D721Med (cell line): Measurements from ENCODE around the gene ZNF366.

Source experiments
- DNase-seq: peaks from one replicate; pipeline ENCODE4 v3.0.0; 2011; ENCODE audit warnings: low spot score; ENCODE audit not compliant: insufficient read length
- FAIRE-seq: peaks from 2 replicates; lab custom pipeline; 2011; peaks lifted over from hg19 to GRCh38; lab: Jason Lieb, UNC
- CTCF ChIP-seq: IDR thresholded peaks from 2 replicates; pipeline ENCODE4 v1.5.1; 2012; ENCODE audit warnings: mild to moderate bottlenecking, control low read depth; ENCODE audit not compliant: insufficient read depth; ENCODE audit errors: missing control alignments

ZNF366 gene

DNA sequence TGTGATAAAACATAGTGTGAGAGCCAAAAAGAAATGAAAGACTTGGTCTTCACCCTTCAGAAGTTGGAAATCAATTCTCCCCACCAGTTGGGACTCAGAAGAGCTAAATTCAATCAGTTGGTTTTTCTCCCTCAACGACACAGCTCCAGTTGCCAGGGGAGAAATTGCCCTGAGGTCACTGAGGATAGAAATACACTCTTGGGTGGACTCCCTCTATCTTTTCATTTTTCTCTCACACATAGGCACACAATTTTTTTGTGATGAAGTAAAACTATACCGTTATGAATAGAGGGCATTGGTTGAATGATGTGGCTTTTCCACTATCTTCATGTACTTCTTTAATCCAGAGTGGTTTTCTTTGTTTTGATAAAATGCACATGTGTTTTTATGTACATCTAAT is 80.2 kb downstream of the ZNF366 start:
- no peak for FAIRE-seq
- no peak for DNase-seq
- no peak for TF ChIP-seq CTCF

DNA sequence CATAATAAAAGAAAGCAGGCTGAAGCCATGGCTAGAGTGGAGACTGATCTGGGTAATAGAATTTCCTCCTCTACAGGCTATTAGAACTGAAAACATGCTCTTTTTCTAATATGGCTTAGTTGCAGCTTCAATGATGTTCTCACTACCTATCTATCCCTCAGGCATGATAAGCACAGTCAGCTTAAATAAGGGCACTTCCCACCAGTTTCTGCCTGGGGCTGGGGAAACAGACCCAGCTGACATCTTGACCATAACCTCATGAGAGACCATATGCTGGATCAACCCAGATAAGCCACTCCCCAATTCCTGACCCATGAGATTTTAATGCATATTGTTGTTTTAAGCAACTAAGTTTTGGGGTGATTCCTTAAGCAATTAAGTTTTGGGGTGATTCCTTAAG is 81.2 kb downstream of the ZNF366 start:
- TF ChIP-seq CTCF, result no peak
- DNase-seq, result no peak
- FAIRE-seq, result no peak

DNA sequence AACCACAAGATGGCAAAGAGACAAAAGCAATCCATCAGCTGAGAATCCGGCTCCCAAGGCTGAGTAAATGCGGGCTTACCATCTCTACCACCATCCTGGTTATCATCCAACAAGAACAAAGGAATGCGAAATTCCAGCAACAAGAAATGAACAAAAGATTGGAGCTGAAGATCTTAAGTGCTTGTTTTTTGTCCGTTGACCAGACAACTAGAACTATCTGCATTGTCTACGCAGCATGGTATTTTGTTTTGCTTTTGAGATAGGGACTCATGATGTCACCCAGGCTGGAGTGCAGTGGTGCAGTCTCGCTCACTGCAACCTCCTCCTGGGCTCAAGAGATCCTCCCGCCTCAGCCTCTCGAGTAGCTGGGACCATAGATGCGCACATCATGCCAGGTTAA is 88.9 kb downstream of the ZNF366 start:
- DNase-seq (no peak), FAIRE-seq (no peak)
- TF ChIP-seq CTCF, result no peak

DNA sequence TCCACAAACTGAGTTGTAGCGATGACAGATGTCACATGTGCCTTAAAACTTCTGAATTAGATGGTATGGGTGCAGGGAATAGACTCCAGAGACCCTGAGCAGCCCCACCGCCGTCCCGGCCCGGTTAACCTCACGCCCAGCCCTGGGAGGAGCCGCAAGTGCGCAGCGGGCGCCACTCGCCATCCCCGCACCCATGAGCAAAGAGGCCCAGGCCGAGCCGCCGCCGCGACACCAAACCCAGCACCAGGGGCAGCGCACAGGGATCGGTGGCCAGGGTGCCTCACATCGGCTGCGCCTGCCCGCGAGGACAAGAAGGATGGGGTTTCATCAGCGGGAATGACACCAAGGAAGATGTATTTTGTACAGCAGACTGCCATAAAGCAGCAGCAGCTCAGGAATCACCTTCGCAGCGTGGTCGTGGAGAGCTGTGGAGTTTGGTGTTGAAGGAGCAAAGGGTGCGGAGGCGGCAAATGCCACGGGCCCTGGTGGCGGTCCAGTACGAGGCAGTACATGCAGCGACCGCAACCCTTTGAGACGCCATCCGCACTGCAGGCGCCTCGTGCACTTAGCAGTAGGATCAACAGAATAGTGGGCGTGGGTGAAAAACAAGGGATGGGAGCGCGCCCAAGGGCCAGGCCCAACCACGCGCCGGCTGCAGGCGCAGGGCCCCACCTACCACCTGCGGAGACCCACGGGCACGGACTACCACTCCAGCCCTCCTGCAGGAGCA is 89.7 kb downstream of the ZNF366 start:
- FAIRE-seq (no peak), DNase-seq (no peak)

DNA sequence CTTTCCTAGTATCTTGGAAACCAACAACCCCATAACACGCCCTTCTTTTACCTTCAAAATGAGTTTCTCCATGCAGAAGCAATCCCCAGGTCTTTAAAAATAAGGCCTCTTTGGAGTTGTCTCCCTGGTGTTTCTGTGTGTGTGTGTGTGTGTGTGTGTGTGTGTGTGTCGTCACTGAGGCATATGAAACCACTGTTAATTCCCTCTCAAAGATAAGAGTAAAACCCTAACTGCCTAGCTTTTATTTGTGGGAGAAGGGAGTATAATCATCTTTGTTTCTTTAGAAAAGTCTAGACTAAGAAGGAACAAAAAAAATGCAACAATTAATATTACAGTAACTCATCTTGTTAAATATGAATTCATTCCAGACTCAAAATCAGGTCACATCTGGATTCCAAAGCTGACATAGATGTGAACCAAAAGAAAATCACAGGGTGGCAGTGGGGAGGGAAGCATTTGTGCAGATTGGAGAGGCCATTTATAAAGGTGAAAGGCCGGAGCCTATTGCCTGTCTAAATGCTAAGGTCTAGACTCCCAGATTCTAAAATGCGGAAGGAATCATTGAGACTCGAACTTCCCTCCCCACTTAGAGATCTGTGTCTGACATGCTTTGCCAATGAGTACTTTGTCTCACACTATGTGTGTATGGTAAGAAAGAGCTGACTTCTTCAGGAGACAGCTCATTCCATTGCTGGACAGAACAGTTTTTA is 91.4 kb downstream of the ZNF366 start:
- FAIRE-seq, result no peak
- DNase-seq, result no peak
- no peak for TF ChIP-seq CTCF

More for the DNA sequence above, 89.7 kb downstream of the ZNF366 start:
- TF ChIP-seq CTCF, result no peak

GRCh38 chr5:72412283-72413055 is 94.7 kb downstream of the ZNF366 start:
- FAIRE-seq (no peak), DNase-seq (no peak)
- no peak for TF ChIP-seq CTCF
